Naive B cell (primary cell): ENCODE measurements around the gene TNFRSF1A. TPM values are rescaled to one million over a fixed set of nuclear protein-coding genes. Genes with fewer than 3 reads are reported as not detected.
A peak's percentile ranks its signal among the peaks of the same experiment; 100 is the strongest.

ENCODE experiments used
- ATAC-seq, 2 donors: fragments of 150-1000 bp; cut with Tn5 transposase; 2 replicates each; pipeline ENCODE4 v1.10.0; 2021; ENCODE audit warnings: low read depth in 2 of 2, mild to moderate bottlenecking in 2 of 2, moderate library complexity in 2 of 2
- DNase-seq: peaks from one replicate; pipeline ENCODE4 v3.0.0; 2022
- H3K27ac Mint-ChIP-seq, 6 donors: one replicate each; pipeline ENCODE4 v1.8.0; 2020 to 2022; ENCODE audit warnings: mild to moderate bottlenecking in 6 of 6, mixed read lengths in 6 of 6, moderate library complexity in 5 of 6, inconsistent platforms in 2 of 6
- H3K27me3 Mint-ChIP-seq, 3 donors: one replicate each; pipeline ENCODE4 v1.8.0; 2021 to 2022; ENCODE audit warnings: mixed read lengths in 3 of 3, mild to moderate bottlenecking in 1 of 3
- H3K36me3 Mint-ChIP-seq, 2 donors: one replicate each; pipeline ENCODE4 v1.8.0; 2020 to 2022; ENCODE audit warnings: mixed read lengths in 2 of 2, inconsistent platforms in 1 of 2, mild to moderate bottlenecking in 1 of 2
- H3K4me1 Mint-ChIP-seq, 3 donors: one replicate each; pipeline ENCODE4 v1.8.0; 2020 to 2022; ENCODE audit warnings: mixed read lengths in 3 of 3, inconsistent platforms in 1 of 3, mild to moderate bottlenecking in 1 of 3, moderate library complexity in 1 of 3
- H3K4me3 Mint-ChIP-seq, 8 donors: one replicate each; pipeline ENCODE4 v1.8.0; 2020 to 2022; ENCODE audit warnings: mild to moderate bottlenecking in 8 of 8, mixed read lengths in 8 of 8, moderate library complexity in 8 of 8, inconsistent platforms in 2 of 8
- H3K9me3 Mint-ChIP-seq, 7 donors: one replicate each; pipeline ENCODE4 v1.8.0; 2020 to 2022; ENCODE audit warnings: mixed read lengths in 7 of 7, mild to moderate bottlenecking in 5 of 7, inconsistent platforms in 2 of 7, moderate library complexity in 1 of 7
- polyA plus RNA-seq, 6 donors: library from polyadenylated mRNA; unstranded; fragments of 300-500 nt; fragmentation: Illumina TruSeq; gene quantifications; one replicate each; pipeline ENCODE4 v1.2.3, GENCODE V29; 2021; ENCODE audit warnings: low read depth in 6 of 6

Gene TNFRSF1A
- polyA plus RNA-seq, 6 donors from 2014 or later, result 0.34 to 1.8 (median 1.0) TPM; not detected in 2

DNA sequence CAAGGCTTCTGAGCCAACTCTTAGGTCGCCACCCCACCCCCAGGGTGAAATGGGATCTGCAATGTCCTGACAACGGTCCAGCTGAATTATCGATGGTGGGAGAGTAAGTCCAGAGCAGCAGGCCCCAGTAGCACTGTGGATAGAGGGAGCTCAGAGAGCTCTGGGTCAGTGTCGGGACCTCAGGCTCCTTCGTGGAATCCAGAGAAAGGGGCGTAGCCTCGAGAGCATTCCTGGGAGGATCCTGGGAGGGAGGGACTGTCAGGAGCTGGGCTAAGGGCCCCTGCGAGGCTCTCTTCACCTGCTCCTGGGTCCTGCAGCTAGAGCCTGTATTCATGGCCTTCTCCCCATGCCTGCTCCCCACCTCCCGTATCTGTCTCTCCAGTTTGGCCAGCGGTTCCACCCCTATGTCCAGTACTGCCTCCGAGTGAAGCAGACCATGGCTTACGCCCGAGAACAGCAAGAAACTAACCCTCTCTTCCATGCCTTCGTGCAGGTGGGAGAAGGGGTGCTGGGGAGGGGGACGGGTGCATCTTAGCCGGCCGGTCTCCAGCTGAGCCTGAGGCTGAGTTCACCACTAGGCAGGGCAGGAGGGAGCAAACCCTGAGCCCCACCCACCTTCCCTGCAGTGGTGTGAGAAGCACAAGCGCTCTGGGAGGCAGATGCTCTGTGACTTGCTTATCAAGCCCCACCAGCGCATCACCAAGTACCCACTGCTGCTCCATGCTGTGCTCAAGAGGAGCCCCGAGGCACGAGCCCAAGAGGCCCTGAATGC lies 24.8 kb downstream of the TNFRSF1A start:
- no peak for ATAC-seq
- Mint-ChIP-seq H3K27me3 (peaks cover 65 to 99% (median 98%) of the 10 kb centered on the region in 3 donors), H3K9me3 (peaks cover 0 to 2% (median 0%) of the 10 kb centered on the region in 7 donors)

DNA sequence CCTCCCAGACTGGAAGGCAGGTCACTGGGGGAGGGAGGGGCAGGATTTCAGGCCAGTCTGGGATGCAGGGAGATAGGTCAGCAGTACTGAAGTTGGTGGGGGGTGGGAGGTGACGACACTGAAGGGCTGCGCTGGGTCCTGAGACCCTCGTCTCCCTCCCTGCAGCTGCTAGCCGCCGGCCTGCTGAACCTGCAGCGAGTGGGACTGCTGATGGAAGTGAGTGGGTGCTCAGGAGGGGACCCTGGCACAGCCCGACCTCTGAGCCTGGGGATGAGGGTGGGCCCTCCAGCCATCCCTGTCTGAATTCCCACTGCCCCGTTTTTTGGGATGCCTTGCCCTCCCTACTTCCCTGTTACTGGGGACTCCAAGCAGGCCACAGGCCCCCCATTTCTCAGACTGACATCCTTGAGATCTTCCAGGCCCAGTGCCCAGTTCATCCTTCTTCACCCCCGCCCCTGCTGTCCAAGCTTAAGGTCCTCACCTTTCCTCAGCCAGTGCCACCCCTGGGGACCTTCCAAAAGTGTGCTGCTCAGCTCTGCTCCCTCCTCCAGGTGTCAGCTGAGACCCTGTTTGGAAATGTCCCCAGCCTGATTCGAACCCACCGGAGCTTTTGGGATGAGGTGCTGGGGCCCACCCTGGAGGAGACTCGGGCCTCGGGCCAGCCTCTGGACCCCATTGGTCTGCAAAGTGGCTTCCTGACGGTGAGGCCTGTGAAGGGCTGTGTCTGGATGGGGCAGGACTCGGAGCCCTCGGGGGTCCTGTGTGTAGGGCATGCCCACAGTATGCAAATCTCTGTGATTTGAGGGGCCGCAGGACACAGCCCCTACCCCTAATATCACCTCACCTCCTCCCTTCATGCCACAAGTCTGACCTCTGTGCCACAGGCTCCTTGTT lies 25.9 kb downstream of the TNFRSF1A start:
- H3K4me1 Mint-ChIP-seq, result peaks cover 0 to 13% (median 4%) of the 10 kb centered on the region in 3 donors
- no peaks in the 10 kb centered on the region for H3K9me3 Mint-ChIP-seq
- no peaks in the 10 kb centered on the region for H3K36me3 Mint-ChIP-seq
- no peak overlapping the region for H3K27ac Mint-ChIP-seq
- ATAC-seq (no peak), DNase-seq (no peak)
- peaks cover 65 to 97% (median 96%) of the 10 kb centered on the region in 3 donors for H3K27me3 Mint-ChIP-seq
- no peak overlapping the region for H3K4me3 Mint-ChIP-seq

More for the DNA sequence above, 24.8 kb downstream of the TNFRSF1A start:
- Mint-ChIP-seq H3K27ac (no peak overlapping the region), H3K4me3 (no peak overlapping the region), H3K36me3 (no peaks in the 10 kb centered on the region), H3K4me1 (peaks cover 0 to 13% (median 4%) of the 10 kb centered on the region in 3 donors)
- no peak for DNase-seq

DNA sequence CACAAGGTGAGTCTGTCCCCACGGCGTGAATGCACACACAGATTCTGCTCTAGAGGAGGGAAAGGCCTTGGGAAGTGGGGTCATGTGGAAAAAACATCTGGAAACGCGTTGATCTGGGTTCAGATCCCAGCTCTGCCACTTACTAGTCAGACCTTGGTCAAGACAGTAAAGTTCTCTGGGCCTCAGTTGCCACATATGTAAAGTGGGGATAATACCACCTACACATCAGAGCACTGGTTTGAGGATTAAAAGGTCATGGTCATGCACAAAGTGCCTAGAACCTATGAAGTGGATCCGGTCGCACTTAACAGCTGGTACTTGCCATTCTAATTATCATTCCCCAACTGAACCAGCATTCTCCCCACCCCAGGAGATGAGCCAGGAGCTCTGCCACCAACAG lies 26.7 kb downstream of the TNFRSF1A start:
- no peak for ATAC-seq
- no peak overlapping the region for H3K4me3 Mint-ChIP-seq
- H3K27me3 Mint-ChIP-seq, result peaks cover 58 to 90% (median 89%) of the 10 kb centered on the region in 3 donors
- H3K4me1 Mint-ChIP-seq, result peaks cover 0 to 13% (median 4%) of the 10 kb centered on the region in 3 donors
- no peaks in the 10 kb centered on the region for H3K36me3 Mint-ChIP-seq
- no peak overlapping the region for H3K27ac Mint-ChIP-seq
- DNase-seq, result no peak
- H3K9me3 Mint-ChIP-seq, result no peaks in the 10 kb centered on the region

DNA sequence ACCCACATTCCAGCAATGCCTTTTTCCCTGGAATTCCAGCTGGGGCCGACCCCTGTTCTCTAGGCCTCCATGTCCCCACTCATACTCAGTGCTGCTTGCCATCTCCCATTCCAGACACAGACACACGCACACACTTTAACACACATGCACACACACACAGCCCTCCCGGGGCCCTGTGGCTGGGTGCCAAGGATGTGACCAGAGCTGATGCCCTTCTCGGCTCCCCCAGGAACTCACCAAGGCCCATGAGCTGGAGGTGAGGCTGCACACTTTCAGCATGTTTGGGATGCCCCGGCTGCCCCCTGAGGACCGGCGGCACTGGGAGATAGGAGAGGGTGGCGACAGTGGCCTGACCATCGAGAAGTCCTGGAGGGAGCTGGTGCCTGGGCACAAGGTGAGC lies 27.1 kb downstream of the TNFRSF1A start:
- no peak overlapping the region for H3K27ac Mint-ChIP-seq
- ATAC-seq (no peak), DNase-seq (no peak)
- no peaks in the 10 kb centered on the region for H3K36me3 Mint-ChIP-seq
- peaks cover 54 to 90% (median 85%) of the 10 kb centered on the region in 3 donors for H3K27me3 Mint-ChIP-seq
- no peaks in the 10 kb centered on the region for H3K9me3 Mint-ChIP-seq
- H3K4me1 Mint-ChIP-seq, result peaks cover 0 to 13% (median 4%) of the 10 kb centered on the region in 3 donors
- no peak overlapping the region for H3K4me3 Mint-ChIP-seq

DNA sequence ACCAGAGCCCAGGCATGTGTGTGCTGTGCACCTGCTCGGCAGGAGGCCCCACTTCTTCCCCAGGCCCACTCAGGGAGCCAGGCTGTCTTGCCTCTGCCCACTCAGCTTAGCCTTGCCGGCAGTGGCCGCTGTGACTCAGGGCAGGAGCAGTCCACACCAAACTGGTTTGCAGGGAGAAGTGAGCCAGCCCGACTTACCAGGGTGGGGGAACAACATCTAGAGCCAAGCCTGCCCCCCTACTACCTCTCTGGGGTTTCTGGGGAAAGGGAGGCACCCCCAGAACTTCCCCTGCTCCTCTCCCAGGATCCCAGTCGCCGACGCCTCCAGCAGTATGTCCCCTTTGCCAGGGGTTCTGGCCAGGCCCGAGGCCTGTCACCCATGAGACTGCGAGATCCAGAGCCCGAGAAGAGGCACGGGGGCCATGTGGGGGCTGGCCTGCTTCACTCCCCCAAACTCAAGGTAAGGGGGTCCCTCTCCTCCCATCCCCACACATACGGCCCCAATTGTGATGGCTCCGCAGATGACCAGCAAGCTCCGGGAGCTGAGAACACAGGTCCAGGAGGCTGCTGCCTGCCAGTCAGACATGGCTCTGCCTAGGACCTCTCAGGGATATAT lies 28.4 kb downstream of the TNFRSF1A start:
- ATAC-seq (no peak), DNase-seq (no peak)
- no peaks in the 10 kb centered on the region for H3K36me3 Mint-ChIP-seq
- no peak overlapping the region for H3K27ac Mint-ChIP-seq
- H3K9me3 Mint-ChIP-seq, result no peaks in the 10 kb centered on the region
- H3K4me1 Mint-ChIP-seq, result peaks cover 1 to 10% (median 8%) of the 10 kb centered on the region in 3 donors
- no peak overlapping the region for H3K4me3 Mint-ChIP-seq
- H3K27me3 Mint-ChIP-seq, result peaks cover 51 to 88% (median 80%) of the 10 kb centered on the region in 3 donors

DNA sequence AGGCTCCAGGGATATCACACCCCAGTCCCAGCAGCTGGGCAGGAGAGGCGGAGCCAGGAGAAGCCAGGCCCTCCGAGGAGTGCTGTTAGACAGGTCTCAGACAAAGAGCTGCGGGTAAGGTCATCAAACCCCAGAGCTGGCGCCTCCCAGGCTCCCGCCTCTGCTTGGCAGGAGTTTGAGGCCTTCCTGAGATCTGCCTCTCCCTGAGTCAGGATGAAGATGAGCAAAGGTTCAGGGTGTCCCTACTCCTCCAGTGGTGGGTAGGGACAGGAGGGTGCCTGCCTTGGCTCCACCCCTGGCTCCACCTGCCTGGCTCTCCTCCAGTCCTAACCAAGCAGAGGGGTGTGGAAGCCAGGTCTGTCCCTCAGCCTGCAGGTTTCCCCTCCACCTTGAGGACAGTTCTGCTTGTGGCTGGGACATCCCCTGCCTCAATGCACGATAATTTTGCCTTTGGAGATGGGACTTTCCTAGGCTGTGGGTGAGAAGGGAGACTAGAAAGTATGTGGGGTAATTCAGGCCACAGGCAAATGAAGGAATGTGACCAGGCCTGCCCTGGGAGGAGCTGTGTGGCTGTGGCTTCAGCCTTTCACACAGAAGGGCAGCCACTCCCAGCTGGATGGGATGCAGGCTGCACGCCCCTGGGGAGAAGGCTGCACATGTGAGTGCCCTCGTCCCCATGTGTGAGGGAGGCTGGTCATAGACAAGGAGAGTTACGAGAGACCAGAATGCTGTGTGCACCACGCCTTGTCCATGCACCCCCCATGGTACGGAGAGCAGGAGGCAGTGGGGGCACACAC lies 29.1 kb downstream of the TNFRSF1A start:
- Mint-ChIP-seq H3K27me3 (peaks cover 51 to 88% (median 80%) of the 10 kb centered on the region in 3 donors), H3K4me3 (peak overlapping the region in 1 of 8 donors; percentile 47), H3K36me3 (no peaks in the 10 kb centered on the region), H3K9me3 (no peaks in the 10 kb centered on the region), H3K27ac (no peak overlapping the region), H3K4me1 (peaks cover 1 to 5% (median 3%) of the 10 kb centered on the region in 3 donors)
- ATAC-seq, result peak in 1 of 2 donors; percentile 15
- no peak for DNase-seq

DNA sequence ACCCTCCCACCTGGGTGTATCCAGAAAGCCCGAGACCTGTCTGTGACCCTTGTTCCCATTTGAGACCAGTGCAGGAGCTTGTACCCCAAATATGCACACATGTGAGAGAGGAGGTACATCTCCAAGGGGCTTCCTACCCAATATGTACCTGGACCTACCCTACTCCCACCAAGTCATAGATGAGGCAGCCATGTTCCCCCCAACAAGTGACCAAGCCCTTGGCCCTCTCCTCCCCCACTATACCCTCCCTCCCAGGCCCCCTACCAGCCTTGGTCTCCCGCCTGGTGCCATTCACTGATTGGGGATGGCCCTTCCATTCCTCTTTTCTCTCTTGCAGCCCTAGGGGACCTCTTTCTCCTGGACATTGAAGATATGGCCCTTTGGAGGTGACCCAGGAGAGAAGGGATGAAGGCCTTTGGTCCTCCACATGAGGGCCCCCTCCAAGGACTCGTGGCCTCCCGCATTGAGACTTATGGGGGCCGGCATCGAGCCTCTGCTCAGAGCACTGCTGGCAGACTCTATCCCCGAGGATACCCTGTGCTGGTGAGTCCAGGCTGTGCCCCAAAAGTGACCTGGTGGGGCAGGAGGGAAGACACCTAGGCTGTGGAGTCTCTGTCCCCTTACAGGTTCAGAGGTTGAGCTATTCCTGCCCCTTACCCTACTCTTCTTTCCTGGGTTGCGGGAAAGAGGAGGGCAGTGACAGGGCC lies 29.9 kb downstream of the TNFRSF1A start:
- DNase-seq, result no peak
- peaks cover 51 to 88% (median 80%) of the 10 kb centered on the region in 3 donors for H3K27me3 Mint-ChIP-seq
- H3K27ac Mint-ChIP-seq, result no peak overlapping the region
- no peaks in the 10 kb centered on the region for H3K36me3 Mint-ChIP-seq
- no peaks in the 10 kb centered on the region for H3K9me3 Mint-ChIP-seq
- H3K4me1 Mint-ChIP-seq, result peaks cover 0 to 5% (median 1%) of the 10 kb centered on the region in 3 donors
- ATAC-seq, result no peak
- H3K4me3 Mint-ChIP-seq, result peak overlapping the region in 1 of 8 donors; percentile 47

DNA sequence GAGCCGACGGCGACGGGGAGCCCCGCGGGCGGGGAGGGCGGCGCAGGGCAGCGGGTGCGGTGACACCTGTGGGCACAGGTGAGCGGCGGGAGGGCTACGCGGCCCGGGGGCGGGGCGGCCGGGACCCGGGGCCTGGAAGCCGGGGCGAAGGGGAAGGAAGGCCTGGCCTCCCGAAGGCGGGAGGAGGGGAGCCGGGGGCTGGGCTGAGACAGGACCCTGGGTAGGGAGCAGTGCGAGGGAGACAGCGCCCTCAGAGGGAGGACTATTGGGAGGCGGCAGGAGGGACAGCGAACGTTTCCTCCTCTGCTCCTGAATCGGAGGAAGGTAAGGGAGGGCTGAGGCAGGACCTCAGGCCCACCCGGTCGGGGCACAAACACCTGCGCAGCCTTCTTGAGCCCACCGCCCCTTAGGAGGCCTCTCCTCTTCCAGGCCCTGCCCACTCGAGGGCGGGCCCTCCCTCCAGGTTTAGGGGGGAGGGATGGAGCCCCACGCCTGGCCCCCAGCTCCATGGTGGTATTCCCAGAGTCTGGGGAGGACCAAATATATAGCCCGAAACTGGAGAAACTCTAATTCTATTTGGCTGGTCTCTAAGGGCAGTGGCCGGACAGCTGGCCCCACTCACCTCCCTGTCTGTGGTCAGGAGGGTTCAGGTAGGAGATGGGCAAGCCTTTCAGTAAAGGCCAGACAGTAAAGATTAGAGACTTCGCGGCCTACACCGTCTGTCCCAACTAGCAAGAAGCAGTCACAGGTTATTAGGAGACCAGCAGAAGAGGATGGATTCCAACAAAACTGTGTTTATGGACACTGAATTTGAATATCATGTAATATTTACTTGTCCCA lies 30.9 kb downstream of the TNFRSF1A start:
- H3K27ac Mint-ChIP-seq, result no peak overlapping the region
- peak overlapping the region in 4 of 8 donors; percentile 12 to 65 (median 38) for H3K4me3 Mint-ChIP-seq
- ATAC-seq, result peak in 1 of 2 donors; percentile 19
- H3K9me3 Mint-ChIP-seq, result no peaks in the 10 kb centered on the region
- DNase-seq, result no peak
- peaks cover 0 to 5% (median 1%) of the 10 kb centered on the region in 3 donors for H3K4me1 Mint-ChIP-seq
- peaks cover 48 to 86% (median 79%) of the 10 kb centered on the region in 3 donors for H3K27me3 Mint-ChIP-seq
- no peaks in the 10 kb centered on the region for H3K36me3 Mint-ChIP-seq

DNA sequence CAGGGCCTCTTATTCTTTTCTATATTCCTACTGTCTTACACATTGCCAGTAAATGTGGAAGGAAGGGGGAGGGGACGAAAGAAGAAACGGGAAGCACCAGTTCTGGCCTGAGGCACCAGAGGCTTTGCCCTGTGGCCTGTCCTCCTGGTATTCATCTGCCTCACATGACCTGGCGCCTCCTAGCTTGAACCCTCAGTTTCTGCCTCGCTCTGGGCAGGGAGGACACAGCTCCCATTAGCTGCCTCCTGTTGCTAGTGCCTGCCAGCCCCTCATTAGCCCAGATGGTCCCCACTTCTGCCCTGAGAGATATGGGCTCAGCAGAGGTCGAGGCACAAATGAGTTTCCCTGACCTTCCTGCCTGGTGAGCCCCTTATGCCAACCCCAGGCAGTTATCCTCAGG lies 34.3 kb downstream of the TNFRSF1A start:
- H3K27me3 Mint-ChIP-seq, result peaks cover 61 to 77% (median 76%) of the 10 kb centered on the region in 3 donors
- no peaks in the 10 kb centered on the region for H3K9me3 Mint-ChIP-seq
- DNase-seq, result no peak
- H3K4me3 Mint-ChIP-seq, result no peak overlapping the region
- no peaks in the 10 kb centered on the region for H3K36me3 Mint-ChIP-seq
- no peak for ATAC-seq
- no peak overlapping the region for H3K27ac Mint-ChIP-seq
- H3K4me1 Mint-ChIP-seq, result peaks cover 0 to 5% (median 1%) of the 10 kb centered on the region in 3 donors

DNA sequence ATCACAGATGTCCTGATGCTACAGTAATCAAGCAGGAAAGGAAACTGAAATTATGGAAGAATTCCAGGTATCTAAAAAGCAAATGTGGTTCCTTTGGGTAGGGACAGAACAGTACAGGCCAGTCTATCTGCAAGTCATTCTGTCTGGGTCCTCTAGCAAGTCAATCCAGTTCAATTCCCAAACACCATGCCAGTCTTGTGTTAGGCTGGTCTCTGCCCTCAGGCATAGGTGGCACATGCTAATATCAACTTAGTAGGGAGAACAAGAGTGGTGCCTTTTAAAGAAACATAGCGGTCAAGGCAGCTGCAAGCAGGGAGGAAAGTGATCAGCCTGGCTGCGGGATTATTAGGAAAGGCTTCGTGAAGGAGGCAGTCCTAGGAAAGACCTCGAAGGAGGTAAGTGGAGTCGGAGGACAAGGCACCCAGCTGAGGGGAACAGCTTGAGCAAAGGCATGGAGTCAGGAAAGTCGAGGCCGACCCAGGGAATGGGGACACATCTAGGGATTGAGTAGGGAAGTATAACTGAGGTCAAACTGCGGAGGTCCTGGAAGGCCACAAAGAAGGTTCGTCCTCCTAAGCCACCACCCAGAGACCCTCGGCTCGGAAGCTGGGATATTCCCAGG lies 35.2 kb downstream of the TNFRSF1A start:
- no peak for DNase-seq
- no peaks in the 10 kb centered on the region for H3K36me3 Mint-ChIP-seq
- H3K27ac Mint-ChIP-seq, result no peak overlapping the region
- H3K4me3 Mint-ChIP-seq, result no peak overlapping the region
- H3K4me1 Mint-ChIP-seq, result peaks cover 0 to 5% (median 1%) of the 10 kb centered on the region in 3 donors
- ATAC-seq, result no peak
- peaks cover 59 to 75% (median 74%) of the 10 kb centered on the region in 3 donors for H3K27me3 Mint-ChIP-seq
- no peaks in the 10 kb centered on the region for H3K9me3 Mint-ChIP-seq

DNA sequence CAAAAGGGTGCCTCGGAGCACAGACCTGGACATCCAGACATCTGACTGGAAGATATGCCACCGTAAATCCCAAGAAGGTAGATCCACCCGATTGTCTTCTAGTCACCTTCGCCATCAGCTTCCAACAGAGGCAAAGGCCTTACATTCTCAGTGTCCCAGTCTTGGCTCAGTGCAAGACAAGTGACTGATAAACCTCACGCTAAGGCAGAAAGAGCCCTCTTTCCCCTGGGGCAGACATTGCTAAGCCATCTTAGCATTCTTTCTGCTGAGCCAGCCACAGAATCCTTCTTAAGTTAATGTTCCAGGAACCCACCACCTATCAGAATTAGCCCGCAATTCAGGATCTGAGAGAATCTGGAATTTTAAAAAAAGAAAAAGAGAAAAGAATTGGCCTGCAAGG lies 35.7 kb downstream of the TNFRSF1A start:
- Mint-ChIP-seq H3K27me3 (peaks cover 55 to 75% (median 71%) of the 10 kb centered on the region in 3 donors), H3K4me3 (no peak overlapping the region), H3K4me1 (peaks cover 0 to 5% (median 1%) of the 10 kb centered on the region in 3 donors), H3K9me3 (no peaks in the 10 kb centered on the region), H3K27ac (no peak overlapping the region), H3K36me3 (no peaks in the 10 kb centered on the region)
- DNase-seq, result no peak
- no peak for ATAC-seq
